GM18870 (cell line): ENCODE measurements around the gene ZKSCAN8.
"Not testable (repeated sequence)": the region's sequence is repeated elsewhere in the genome, so short reads cannot be mapped to it uniquely, and the experiment has no call there.

ENCODE experiments used
- ATAC-seq: cut with Tn5 transposase; IDR thresholded peaks from one replicate; pipeline ENCODE4 v1.9.1; 2021; ENCODE audit warnings: moderate library complexity; ENCODE audit not compliant: unreplicated experiment

The ZKSCAN8 gene

GRCh38 chr6:28141500-28142329 is at the start of gene ZKSCAN8:
TSS of gene ZKSCAN8 (plus strand) at chr6:28141883. CDS start at chr6:28148408, 6,525 bp downstream.
- ATAC-seq: peak; percentile 48

DNA sequence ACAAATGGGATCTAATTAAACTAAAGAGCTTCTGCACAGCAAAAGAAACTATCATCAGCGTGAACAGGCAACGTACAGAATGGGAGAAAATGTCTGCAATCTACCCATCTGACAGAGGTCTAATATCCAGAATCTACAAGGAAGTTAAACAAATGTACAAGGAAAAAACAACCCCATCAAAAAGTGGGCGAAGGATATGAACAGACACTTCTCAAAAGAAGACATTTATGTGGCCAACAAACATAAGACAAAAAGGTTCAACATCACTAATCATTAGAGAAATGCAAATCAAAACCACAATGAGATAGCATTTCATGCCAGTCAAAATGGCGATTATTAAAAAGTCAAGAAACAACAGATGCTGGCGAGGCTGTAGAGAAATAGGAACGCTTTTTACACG is 39.5 kb upstream of the ZKSCAN8 start:
- not testable (repeated sequence) for ATAC-seq

- ATAC-seq: not testable (repeated sequence)
Measured at GRCh38 chr6:28102699-28103098, 39.0 kb upstream of the ZKSCAN8 start.

- peak; percentile 75 for ATAC-seq
Measured at GRCh38 chr6:28104392-28105244, 37.1 kb upstream of the ZKSCAN8 start.

GRCh38 chr6:28105245-28105639 is 36.4 kb upstream of the ZKSCAN8 start:
- peak; percentile 12 for ATAC-seq

DNA sequence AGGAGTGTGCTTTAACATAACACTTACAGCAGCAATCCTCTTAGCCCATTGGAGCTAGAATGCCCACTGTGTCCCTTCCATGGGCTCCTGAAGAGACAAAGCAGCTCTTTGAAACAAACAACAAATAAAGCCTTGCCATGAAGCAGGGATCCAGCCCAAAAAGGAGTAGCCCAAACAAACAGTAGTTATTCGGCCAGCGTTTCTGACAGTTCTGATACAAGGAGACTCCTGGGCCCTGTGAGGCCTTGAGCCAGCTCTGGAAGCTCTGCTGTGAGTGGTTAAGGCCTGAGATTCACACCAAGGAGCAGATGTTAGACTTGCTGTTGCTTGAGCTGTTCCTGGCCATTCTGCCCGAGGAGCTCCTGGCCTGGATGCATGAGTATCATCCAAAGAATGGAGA is 34.2 kb upstream of the ZKSCAN8 start:
- no peak for ATAC-seq

- no peak for ATAC-seq
Measured at GRCh38 chr6:28111964-28112363, 29.7 kb upstream of the ZKSCAN8 start.

GRCh38 chr6:28115799-28116198 is 25.9 kb upstream of the ZKSCAN8 start:
- no peak for ATAC-seq

- ATAC-seq: no peak
Measured at GRCh38 chr6:28117386-28118050, 24.2 kb upstream of the ZKSCAN8 start.

- ATAC-seq: no peak
Measured at GRCh38 chr6:28118217-28118616, 23.5 kb upstream of the ZKSCAN8 start.

GRCh38 chr6:28121876-28122275 is 19.8 kb upstream of the ZKSCAN8 start:
- no peak for ATAC-seq

DNA sequence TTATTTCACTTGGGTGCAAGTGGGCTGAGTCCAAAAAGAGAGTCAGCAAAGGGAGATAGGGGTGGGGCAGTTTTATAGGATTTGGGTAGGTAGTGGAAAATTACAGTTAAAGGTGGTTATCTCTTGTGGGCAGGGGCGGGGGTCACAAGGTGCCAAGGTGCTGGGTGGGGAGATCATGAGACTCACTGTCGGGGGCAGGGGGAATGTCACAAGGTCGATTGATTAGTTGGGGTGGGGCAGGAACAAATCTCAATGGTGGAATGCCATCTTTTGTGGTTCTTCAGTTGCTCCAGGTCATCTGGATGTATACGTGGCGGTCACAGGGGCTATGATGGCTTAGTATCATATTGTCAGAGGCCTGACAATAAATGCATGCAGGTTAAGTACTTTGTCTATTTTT is 19.4 kb upstream of the ZKSCAN8 start:
- ATAC-seq: not testable (repeated sequence)

DNA sequence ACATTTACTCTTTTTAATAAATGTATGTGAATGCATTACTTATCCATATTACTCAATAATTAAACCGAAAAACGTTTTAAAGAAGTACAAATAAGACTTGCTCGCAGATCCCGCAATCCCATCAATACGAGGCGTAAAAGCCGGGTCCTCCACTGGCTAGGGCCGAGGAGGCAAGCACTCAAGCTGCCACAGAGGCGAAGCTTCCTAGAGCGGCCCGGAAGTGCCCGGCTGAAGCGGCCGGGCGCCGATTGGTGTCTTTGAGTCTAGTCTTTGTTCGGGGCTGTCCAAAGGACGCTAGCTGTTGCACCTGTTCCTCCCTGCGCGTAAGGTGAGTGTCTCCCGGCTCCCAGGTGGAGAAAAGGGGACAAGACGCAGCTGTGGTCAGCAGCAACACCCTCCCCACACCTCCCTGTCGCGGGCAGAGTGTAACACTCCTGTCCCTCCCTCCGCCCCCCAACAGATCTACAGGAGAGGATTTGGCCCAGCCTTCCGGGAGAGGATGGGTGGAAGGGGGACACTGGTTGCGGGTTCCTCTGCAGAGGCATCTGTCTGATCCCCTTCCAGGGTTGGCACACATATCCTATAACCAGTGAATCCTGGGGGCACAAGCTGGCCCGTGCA is 17.2 kb upstream of the ZKSCAN8 start, which contains the start of gene ZSCAN16:
Gene ZSCAN16, plus strand, starts transcription at position 260 of the 621 bp plus-strand sequence. CDS start 835 bp downstream, outside the sequence.
- no peak for ATAC-seq

DNA sequence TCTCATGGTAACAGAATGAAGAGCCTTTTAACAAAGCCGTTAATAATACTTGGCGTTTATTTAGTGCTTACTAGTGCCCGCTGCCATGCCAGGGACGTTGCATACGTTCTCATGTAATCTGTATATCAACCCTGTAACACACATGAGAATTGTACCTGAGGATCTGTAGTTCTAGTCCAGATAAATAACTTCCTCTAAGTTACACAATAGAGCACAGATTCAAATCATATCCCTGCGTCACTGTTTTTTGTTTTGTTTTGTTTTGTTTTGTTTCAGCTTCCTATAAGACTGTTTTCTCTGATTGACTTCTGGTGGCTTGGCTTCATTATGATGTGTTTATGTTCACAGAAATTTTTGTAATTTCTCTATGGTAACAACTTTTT is 16.7 kb upstream of the ZKSCAN8 start:
- ATAC-seq: no peak

- ATAC-seq: no peak
Measured at GRCh38 chr6:28125401-28125800, 16.3 kb upstream of the ZKSCAN8 start.

GRCh38 chr6:28134015-28134414 is 7.7 kb upstream of the ZKSCAN8 start:
- ATAC-seq: no peak

- no peak for ATAC-seq
Measured at GRCh38 chr6:28134716-28135115, 7.0 kb upstream of the ZKSCAN8 start.

- no peak for ATAC-seq
Measured at GRCh38 chr6:28135393-28135792, 6.3 kb upstream of the ZKSCAN8 start.

DNA sequence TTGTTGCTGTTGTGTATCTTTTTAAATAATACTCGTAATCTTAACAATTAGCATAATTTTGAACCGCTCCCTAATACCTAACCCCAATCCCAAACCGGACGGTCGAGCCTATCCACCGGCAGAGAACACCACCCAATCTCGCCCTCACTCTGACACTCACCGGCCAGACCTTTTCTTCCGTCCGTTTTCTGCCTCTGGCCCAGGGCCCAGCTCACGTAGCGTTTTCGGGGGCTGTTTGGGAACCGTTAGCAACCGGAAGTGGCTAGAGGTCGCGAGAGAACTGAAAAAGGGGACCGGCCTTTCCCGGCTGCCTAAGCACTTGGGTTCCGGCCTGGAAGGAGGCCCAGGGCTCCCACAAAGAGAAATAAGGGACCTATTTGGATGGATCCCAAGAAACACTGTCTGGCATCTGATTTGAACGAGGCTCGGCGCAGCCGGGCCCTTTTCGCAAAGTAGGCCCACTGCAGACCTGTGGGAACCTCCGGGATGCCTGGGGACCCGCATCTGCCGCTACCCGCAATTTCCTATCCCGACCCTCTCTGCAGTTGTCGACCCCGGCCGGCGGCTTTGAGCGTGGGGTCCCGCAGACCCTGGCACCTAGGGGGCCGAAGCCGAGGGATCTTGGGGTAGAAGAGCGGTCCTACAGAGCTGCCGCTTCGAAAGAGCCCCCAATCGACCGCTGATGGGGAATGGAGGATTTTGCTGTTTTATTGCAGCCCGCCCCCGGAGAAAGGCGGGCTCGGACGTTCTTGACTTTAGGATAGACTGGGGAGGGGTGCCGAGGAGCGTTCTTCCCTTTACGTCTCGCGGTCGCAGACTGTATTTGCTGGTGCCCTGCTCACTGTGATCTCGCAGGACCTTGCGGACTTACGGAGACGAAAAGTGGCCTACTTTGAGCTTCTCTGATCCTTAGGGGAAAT is 4.8 kb upstream of the ZKSCAN8 start:
- ATAC-seq: peak; percentile 44

DNA sequence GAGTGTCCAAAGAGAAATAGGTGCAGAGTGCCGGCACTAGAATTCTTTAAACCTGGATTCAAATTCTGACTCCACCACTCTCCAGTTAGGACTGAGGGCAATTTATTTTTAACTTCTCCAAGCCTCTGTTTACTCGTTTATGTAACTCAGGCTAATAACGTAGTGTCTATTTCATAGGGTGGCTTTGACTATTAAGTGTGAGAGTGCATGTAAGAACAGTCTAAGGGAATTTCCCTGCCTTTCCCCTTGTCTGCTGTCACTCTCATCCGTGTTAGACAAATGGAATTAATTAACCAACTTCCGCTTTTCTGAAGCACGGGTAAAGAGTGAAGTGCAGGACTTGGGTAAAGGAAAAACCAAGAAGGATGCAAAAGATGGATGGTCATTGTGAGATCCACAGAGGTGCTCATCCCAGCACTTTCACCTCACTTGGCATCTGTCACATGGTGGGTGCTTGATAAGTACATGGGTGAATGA is 4.1 kb upstream of the ZKSCAN8 start:
- peak; percentile 40 for ATAC-seq
